Stimulated activated CD8-positive, alpha-beta memory T cell treated with anti-CD3 and anti-CD28 coated beads, Interleukin-7, amount 100 ng/mL, for 4 hours (primary cell): ENCODE measurements around the gene C1QTNF6.
"Not testable (repeated sequence)": the region's sequence is repeated elsewhere in the genome, so short reads cannot be mapped to it uniquely, and the experiment has no call there.

ENCODE experiments used
- DNase-seq, 2 donors: peaks; one replicate each; pipeline ENCODE4 v3.0.0-alpha.2; 2020; ENCODE audit warnings: low read depth in 2 of 2

The C1QTNF6 gene

DNA sequence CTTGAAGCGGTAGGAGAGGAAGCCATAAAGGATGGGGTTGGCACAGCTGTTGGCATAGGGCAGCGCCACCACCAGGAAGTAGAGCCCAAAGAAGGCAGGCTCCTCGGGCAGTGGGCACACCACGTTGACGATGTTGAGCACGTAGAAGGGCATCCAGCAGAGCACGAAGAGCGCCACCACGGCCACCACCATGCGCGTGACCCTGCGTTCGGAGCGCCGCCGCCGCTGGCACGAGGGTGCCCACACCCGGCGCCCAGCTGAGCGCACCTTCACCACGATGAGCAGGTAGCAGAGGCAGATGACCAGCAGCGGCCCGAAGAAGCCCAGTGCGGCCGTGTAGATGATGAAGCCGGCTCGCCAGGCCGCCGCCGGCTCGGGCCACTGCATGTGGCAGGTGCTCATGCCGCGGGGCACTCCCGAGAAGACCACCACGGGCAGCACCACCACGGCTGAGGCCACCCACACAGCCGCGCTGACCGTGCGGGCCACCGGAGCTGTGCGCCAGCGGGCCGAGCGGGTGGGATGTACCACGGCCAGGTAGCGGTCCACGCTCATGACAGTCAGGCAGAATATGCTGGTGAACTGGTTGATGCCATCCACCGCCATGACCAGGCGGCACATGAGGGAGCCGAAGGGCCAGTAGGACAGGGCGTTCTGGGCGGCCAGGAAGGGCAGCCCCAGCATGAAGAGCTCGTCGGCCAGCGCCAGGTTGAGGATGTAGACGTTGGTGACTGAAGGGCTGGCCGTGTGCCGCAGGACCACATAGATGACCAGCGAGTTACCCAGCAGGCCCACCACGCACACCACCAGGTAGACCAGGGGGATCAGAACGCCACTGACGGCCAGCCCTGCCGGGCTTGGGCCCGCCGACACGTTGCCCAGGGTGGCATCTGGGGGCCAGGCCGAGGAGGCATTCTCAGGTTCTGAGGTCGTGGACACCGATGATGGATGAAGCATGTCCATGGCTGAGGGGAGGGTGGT, 19.1 kb upstream of the C1QTNF6 start:
- no peak for DNase-seq

DNA sequence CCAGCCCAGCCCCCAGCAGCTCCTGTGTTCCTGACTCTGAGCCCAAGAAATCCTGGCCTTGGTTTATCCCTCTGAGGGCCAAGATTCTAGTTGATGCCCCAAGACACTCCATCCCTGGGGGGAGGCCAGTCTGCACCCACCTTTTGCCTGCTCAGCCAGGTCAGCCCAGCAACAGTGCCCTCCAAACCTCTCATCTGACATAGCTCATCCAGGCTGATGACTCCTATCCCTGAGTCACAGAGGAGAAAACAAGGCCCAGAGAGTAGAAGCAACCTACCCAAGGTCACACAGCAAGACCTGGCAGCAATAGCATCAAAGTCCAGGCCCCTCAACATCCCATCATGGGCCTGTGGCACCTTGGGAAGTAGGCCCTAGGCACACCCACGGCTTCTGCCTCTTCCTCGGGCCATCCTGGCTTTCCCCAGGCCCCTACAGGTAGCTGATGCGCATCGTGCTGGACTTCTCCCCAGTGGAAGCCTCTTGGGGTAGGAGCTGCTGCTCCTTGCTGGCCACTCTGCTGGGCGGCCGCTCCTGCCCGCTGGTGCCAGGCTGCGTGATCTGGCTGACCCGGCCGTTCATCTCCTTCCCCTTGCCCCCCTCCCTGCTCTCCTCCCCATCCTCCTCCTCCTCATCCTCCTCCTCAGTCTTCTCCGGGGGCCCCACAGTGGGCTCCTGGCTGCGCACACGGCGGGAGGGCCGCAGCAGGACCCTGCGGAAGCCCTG, 18.2 kb upstream of the C1QTNF6 start:
- DNase-seq, result no peak

DNA sequence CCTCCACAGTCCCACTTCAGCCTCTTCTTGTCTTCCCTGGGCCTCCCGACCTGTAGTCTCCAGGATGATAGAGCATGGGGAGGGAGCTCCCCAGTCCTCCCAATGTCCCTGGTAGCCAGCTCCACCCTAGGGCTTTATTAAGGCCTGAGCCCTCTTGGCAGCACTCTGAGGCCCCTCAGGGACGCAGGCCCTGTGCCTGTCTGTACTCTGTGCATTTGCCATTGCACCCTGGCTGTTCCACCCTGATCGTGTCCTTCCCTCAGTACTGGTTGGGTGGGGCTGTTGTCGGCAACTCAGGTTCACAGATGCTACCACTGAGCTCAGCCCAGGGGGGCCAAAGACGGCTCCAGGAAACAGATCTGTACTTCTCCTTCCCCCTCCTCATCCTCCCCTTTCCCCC, 17.0 kb upstream of the C1QTNF6 start:
- no peak for DNase-seq

DNA sequence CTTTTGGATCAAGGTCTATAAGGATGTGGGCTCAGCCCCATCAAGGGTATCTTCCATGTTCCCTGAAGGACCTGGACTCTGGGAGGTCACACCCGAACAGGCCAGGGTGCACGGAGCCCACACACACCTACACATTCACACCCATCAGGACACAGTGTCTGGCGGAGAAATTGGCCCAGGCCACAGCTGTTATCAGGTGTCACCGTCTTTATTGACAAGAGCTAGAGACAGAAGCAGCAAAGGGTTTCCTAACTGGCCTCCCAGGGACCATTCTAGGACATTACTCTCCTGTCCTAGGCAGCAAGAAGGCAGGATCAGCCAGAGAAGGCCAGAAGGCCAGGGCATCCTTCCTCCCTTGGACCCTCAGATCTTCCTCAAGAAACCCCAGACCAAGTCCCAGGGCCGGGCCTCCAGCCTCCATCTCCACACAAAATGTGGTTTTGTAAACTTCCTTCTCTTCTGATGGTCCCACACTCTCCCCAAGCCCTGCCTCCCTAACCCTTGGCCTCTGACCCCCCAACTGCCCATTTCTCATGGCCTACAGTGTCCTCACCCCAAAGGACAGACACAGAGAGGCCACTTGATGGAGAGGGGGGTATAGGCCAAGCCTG, 16.1 kb upstream of the C1QTNF6 start:
- DNase-seq, result no peak

DNA sequence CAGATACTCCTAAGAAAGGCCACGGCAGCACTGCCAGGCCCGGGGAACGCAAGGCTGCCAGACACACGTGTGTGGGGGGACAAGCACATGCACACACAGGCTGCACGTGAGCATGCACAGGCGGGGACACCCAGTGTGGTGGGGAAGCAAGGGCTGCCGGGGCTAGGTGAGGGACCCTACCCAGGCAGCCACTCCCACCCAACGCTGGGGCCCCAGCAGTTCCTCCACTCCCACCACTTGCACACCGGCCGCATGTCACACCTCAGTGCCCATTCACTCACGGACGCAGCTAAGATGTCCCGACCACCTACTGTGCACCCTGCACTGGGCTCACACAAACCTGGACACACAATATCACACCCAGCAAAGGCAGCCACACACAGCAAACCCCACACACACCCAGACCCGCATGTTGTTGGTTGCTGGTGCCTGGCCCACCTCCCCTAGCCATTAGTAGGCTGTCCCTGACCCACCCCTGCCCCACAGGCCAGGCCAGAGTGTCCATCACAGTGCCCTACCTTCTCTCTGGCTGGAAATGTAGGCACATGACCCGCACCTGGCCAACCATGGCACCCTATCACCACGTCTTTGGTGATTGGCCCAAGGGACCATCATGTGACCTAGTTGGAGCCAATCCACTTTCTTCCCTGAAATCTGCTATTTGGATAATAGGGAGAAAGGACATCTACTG, 15.5 kb upstream of the C1QTNF6 start:
- DNase-seq, result no peak

DNA sequence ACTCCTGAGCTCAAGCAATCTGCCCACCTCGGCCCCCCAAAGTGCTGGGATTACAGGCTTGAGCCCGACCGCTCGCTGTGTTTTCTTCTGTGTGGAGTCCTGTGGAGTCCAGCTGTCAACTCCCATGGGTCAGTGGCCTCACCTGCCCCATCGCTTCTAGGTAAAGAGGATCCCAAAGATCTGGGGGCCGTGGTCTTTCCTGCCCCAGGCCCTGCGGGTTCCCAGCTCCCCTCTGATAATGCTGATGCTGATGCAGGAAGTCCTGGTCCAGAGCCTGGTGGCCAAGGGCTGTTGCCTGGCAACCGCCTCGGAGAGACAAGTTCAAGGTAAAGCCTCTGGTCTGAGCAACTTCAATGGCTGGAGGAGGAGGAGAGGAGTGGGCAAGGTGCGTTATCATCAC, 14.7 kb upstream of the C1QTNF6 start:
- no peak for DNase-seq

DNA sequence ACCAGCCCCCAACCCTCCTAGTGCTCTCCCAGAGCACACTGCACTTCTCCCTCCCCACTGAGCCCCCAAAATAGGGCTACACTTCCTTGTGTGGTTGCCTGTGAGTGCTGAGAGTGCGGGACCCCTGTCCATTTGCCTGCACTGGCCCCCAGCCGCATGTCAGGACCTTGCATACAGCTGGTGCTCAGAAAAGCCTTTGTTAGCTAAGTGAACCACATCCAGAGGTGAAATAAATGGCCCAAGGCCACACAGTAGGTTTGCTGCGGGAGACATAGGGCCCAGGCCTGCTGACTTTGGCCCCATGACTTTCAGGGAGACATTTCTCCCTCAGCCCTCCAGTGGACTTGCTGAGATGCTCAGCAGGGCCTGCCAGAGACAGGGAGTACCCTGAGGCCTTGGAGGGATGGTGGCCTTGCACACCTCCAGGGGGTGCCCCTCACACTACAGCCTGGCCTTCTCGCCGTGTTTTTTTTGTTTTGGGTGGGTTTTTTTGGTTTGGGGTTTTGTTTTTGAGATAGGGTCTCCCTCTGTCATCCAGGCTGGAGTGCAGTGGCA, 14.0 kb upstream of the C1QTNF6 start:
- DNase-seq, result no peak

DNA sequence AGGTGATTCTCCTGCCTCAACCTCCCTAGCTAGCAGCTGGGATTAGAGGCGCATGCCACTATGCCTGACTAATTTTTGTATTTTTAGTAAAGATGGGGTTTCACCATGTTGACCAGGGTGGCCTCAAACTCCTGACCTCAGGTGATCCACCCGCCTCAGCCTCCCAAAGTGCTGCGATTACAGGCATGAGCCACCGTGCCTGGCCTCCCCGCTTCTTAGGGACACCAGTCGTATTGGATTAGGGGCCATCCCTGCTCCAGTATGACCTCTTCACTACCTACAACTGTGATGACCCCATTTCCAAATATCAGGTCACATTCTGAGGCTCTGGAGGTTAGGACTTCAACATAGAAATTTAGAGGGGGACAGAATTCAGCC, 13.4 kb upstream of the C1QTNF6 start:
- not testable (repeated sequence) for DNase-seq

DNA sequence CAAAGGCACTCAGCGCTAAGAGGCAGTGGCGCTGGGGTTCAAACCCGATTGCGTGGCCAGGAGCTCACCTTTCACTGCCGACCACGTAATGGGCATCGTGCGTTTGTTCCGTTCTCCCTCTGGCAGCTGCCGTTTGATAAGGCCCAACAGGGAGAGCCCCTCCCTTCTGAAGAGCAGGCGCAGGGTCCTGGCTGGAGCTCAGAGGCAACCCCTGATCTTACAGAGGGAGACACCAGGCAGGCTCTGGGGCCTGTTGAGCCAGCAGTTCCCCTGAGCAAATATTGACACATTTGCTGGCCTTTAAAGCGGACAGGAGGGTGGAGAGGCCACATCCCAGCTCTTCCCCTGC, 11.7 kb upstream of the C1QTNF6 start:
- DNase-seq, result no peak

DNA sequence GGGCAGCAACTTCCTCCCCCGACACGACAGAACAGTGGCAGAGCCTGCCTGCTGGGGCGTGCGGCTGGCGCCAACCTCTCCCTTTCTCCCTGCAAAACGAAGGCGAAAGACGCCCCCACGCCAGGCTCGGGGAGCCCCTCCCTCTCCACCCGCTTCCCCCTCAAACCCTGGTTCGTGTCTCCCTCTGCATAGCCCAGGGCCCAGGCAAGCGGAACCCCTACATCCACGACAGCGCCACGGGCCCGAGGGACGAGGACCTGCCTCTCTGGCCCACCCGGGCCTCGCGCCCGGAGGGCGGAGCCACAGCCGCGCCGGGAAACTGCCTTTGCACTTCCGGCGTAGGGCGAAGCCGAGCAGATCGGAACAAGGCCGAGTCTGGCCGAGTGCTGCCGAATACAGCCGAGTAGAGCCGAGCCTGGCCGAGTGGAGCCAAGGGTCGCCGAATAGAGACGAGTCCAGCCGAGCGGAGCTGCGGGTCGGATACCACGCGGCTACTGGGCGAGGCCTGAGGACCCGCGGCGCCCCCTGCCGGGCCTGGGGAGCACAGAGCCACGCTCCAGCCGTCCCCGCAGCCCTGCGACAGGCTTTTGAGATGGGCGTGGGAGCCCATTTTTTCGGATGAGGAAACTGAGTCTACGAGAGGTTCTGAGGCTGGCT, 11.2 kb upstream of the C1QTNF6 start:
- DNase-seq, result peak; percentile 96

DNA sequence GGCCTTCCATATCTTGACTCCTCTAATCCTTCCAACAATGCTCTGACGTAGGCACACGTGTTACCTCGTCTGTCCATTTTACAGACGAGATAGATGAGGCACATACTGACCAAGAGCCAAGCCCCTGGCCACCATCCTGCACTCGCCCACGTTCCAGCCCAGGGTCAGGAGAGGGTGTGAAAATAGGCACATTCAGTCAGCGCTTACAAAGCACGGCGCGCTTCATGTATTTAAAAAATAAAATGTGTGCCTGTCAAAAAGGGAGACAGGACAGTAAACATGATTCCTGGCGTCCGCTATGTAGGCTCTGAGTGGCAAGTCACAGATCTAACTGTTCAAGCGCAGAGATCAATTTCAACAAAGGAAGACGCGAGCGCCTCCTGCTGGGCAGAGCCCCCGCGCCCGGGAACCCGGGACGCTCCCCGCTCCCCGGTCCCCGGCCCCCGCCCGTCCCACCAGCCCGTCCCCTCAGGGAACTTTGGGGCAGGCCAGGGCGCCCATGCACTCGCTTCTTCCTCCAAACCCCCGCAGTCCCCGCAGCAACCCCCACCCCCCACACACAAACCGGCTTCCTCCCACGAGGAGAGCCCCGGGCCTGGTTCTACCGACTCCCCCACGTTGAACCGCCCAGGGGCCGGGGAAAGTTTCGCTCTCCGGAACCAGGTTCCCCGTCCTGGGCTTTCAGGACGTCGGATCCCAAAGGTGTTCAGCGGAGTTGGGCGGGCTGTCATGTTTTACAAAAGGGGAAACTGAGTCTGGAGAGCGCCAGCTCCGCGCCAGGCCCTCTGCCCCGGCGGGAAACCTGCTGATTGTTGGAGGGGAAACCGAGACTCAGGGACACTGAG, 10.4 kb upstream of the C1QTNF6 start:
- peak; percentile 83 to 86 for DNase-seq

DNA sequence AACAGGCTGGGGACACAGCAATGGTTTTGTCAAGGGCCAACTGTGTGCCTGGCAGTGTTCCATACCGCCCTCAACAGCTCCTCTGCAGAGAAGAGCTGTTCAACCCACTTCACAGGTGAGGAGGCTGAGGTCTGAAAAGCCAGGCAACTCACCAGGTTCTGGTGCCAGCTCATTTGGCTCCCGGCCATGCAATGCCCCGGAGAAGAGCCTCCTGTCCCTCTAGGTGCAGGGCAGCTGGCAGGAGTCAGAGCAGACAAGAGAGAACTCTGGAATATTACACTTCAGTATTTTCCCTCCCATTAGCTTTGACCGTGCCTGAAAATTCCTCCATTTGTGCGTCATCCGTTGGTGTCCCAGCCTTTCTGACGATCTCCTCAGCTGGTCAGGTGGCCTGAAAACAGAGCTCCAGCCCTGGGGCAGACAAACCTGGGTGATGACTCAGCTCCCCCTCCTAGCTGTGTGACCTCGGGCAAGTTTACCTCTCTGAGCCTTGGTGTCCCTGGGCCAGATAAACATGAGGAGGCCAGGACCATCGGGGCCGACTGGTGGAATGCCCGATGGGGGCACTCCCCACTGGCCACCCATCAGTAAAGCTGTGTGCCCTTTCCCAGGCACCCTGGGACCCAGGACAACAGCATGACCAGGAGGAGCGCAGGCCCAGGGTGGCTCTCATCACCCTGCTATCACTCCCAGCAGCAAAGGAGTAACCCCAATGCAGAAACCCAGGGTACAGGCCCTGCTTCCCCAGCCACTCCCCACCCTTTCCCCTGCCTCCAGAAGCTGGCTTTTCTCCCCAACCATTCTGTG, 9.6 kb upstream of the C1QTNF6 start:
- DNase-seq, result no peak

DNA sequence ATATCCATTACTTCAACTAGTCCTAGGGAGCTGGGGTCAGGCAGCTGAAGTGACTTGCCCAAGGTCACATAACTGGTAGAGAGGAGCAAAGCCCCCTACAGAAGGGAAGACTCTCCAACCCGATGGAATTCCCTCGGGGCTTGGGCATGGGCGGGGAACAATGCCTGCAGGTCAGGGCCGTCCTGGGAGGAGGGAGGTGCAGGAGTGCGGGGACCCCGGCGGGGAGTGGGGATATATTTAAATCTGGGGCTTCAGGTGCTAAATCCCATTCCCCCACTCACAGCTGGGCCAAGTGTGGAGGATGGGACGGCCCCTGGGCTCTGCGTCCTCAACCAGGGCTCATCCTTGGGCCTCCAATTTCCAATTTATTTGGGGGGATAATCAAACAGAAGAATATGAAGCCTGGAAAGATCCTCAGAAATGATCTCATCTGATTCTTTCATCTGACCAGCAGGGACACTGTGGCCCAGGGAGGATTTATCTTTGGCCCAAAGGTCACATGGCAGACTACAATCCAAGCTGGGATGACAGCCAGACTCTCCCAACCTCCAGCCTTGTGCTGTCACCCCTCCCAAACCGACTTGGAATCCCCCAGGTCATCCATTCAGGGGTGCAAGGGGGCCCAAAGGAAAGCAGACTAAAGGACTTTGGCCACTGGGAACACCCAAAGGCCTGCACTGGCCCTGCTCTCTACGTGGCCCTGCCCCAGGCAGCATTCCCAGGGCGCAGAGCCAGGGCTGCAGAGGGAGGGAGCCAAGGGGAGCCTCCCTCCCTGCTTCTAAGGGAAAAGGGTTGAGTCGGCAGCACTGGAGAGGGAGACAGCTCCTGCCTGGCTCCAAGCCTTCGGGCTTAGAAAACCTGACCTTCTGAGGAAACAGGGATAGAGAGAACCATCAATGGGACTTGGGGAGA, 8.7 kb upstream of the C1QTNF6 start:
- DNase-seq, result no peak

DNA sequence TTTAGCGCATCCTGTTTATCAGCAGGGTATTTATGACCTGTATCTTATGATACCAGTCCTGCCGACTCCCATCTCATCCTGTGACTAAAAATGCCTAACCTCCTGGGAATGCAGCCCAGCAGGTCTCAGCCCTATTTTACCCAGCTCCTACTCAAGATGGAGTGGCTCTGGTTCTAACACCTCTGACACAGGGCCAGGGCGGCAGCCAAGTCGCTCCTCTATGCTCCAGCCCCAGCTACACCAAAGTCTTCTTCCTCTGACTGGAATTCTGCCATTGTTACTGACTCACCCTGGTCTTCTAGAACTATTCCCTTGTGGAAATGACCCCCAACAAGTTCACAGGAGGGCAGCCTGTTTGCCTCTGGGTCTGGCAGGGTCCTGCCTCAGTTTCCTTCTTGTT, 7.9 kb upstream of the C1QTNF6 start:
- no peak for DNase-seq

DNA sequence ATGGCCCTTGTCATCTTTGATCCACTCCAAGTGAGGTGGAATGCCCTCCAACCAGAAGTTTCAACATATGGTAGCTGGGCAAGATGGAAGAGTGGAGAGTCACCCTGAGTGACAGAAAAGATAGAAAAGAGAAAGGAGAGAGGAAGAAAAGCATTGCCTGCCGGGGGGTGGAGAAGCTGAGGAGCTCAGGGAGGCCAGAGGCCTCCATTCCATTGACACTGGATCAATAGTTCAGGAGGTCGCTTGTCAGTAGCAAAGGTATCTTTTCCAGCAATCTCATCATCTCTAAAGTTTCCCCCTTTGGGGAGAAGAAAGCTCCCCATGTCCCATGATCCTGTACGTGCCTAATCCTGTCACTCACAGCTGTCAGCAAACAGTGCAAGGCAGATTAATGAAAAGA, 6.7 kb upstream of the C1QTNF6 start:
- no peak for DNase-seq

DNA sequence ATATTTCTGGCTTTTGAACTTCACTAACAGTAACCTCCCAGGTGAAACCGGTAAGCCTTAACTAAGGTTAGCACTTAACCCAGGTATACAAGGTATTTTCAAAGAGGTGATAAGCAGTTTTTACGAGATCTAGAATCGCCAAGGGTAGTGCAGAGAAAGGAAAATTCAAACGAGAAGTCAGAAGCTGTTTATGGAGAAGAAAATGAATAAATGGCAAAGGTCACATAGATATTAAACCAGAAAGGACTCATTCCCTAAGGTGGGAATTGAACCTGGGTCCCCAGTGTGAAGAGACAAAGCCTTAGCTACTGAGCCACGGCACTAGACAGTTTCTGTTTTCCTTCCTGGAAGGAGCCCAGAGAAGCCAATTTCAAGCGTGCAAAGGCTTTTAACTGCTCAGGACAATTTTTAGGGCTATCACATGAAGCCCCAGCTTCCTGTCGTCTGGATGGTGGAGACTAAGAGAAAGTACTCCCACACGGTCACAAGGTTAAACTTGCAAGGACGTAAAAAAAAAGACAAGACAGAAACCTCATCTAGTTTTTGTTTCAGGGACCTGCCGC, 5.7 kb upstream of the C1QTNF6 start:
- peak in 1 of 2 donors; percentile 14 for DNase-seq

DNA sequence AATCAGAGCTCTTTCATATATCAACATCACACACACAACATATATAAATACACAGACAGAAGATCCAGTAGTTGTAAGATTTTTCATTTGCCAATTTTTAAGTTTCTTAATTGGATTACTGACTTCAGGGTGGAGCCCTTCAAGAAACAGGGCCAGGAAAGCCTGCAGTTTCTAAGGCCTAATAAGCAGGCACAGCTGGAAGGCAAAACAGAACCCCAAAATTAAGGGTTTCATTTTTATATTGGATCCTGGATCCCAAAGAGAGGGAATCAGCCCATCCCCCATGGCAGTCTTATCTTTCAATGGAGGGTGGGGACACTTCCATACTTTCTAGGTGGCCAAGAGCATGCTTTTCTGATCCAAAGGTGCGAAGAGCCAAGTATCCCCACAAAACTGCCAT, 4.7 kb upstream of the C1QTNF6 start:
- DNase-seq, result no peak

DNA sequence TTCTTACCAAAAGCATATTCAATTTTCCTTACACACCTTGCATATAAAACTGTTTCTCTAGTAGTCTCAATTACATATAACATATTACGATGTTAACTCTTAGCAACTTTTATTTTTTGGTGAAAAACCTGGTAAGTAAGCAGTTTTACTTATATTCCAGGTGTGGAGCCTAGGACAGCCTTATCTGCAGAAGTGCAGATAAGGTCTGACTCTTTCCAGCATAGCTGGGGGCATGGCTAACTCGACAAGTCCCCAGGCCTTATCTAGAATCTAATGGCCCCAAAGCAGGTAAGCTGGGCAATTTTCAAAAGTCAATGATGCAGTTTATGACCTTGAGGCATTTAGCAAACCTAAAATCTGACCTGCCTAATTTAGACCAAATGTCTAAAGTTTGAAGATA, 4.2 kb upstream of the C1QTNF6 start:
- no peak for DNase-seq
